Measurements from ENCODE around the gene MAP4K4.
A peak's percentile ranks its signal among the peaks of the same experiment; 100 is the strongest.

The MAP4K4 gene

DNA sequence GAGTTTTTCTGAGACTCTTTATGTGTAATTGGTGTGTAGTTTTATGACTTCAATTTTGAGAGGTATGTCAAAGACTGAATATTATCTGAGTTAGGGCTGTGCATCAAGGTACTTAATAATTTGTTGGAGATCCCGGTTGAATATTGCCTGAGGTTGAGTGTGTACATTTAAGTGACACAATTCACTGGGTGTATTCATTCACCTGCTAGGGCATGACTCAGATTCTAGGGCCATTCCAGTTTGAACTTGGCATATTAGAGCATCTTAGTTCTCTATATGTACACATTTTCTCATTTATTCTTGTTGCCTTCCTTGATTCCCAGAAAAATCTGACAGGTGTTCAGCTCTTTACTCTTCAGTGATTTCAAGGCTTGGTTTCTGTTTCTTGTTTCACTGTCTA lies 12.5 kb downstream of the MAP4K4 start:
- H3K4me3 ChIP-seq (ENCODE audit: low read depth, low read length), result no peak overlapping the region
- DNase-seq (ENCODE audit: low read depth), result no peak
- in situ Hi-C loops (cut with HindIII; ENCODE audit: low sequenced_read_pairs), result no loop called here
- TF ChIP-seq, protein P1, sequence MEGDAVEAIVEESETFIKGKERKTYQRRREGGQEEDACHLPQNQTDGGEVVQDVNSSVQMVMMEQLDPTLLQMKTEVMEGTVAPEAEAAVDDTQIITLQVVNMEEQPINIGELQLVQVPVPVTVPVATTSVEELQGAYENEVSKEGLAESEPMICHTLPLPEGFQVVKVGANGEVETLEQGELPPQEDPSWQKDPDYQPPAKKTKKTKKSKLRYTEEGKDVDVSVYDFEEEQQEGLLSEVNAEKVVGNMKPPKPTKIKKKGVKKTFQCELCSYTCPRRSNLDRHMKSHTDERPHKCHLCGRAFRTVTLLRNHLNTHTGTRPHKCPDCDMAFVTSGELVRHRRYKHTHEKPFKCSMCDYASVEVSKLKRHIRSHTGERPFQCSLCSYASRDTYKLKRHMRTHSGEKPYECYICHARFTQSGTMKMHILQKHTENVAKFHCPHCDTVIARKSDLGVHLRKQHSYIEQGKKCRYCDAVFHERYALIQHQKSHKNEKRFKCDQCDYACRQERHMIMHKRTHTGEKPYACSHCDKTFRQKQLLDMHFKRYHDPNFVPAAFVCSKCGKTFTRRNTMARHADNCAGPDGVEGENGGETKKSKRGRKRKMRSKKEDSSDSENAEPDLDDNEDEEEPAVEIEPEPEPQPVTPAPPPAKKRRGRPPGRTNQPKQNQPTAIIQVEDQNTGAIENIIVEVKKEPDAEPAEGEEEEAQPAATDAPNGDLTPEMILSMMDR (IDR thresholded peaks at IDR 0.05; ENCODE audit: low read depth, low read length, missing control alignments), result no peak

DNA sequence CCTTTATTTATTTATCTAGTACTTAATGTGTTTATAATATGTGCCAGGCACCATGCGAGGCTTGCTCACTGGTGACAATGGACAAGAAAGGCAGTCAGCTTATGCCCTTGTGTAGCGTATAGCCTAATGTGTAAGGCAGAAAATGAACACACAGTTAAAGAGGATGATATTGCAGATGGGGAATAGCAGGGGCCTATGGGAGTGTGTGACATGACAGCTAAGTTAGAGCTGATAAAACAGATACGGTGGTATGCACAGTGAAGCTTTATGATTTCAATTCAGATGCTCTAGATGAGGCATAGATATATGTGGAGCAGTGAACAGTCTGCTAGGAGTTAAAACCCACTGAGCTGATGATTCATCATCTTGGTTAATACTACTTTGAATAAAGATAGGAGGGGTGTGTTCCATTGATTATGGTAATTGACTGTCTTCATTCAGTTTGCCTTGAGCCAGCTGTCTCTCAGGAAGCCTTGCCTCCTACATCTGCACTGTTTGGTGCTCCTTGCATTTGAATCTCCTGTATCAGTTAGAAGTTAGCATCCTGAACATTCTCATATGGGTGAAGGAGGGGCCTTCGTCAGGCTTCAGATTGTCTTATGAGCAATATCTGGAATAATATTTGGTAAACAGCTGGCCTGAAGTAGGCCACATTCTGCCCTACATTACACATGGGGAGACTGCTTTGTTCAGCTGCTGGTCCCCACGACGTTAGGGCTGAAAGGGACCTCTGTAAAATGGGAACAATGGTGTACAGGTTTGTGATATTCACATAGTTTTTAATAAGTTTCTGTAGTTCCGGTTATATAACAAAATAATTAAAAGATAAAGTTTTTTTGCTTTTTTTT lies 13.2 kb downstream of the MAP4K4 start:
- H3K4me3 ChIP-seq (ENCODE audit: low read depth, low read length), result no peak overlapping the region
- in situ Hi-C loops (cut with HindIII; ENCODE audit: low sequenced_read_pairs), result no loop called here
- TF ChIP-seq, protein P1 (IDR thresholded peaks at IDR 0.05; ENCODE audit: low read depth, low read length, missing control alignments), result no peak
- DNase-seq (ENCODE audit: low read depth), result peak; percentile 16

DNA sequence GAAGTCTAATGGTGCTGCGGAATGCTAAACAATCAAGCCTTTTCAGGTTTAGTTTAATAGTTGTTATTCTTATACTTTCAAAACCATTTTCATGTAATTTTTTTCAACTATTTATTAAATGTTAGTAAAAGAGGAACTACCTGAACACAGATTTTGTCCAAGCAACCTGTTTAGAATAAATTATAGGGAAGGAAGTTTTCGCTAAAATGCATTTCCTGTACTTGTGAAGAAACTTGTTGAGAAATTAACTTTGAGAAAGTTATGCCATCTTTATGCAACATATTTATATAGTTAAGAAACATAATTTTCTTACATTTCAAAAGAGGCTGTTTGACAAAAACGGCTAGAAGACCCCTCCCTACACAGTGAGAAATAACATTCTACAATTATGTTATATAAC lies 16.6 kb downstream of the MAP4K4 start:
- no peak overlapping the region for H3K4me3 ChIP-seq (ENCODE audit: low read depth, low read length)
- TF ChIP-seq, protein P1 (IDR thresholded peaks at IDR 0.05; ENCODE audit: low read depth, low read length, missing control alignments), result no peak
- in situ Hi-C loops (cut with HindIII; ENCODE audit: low sequenced_read_pairs), result no loop called here
- no peak for DNase-seq (ENCODE audit: low read depth)

DNA sequence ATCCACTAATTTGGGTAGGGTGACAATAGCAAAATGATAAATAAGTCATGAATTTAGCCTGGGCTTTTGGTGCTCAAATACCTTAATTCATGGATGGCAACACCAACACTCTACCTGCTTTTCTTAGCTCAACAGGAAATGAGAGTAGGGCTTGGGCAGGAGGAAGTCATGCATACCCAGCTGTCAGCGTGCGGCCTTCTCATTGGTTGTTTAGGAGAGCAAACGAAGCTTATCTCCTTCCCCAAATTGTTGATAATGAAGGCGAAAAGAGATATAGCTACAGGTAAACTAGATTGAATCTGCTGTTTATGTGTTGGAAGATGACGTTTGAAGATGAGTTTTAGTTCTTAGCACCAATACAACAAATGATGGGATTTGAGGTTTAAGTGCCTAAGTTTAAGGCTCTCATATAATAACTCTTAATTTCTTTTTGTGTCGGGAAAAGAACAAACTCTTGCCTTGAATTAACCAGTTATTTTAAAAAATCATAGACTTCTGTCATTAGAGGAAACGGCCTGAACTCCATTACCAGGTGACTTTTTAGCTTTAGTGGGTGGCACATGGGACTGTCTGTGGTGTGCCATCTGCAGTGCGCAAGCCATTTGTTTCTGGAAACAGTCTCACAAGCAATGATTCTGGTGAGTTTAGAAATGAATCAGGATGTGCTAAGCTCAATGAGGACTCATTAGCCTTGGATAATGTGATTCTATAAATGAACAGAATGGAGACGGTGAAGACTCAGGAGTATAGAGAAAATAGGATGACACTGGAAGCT lies 19.8 kb downstream of the MAP4K4 start:
- no peak overlapping the region for H3K4me3 ChIP-seq (ENCODE audit: low read depth, low read length)
- TF ChIP-seq, protein P1 (IDR thresholded peaks at IDR 0.05; ENCODE audit: low read depth, low read length, missing control alignments), result no peak
- DNase-seq (ENCODE audit: low read depth), result no peak
- in situ Hi-C loops (cut with HindIII; ENCODE audit: low sequenced_read_pairs), result no loop called here

DNA sequence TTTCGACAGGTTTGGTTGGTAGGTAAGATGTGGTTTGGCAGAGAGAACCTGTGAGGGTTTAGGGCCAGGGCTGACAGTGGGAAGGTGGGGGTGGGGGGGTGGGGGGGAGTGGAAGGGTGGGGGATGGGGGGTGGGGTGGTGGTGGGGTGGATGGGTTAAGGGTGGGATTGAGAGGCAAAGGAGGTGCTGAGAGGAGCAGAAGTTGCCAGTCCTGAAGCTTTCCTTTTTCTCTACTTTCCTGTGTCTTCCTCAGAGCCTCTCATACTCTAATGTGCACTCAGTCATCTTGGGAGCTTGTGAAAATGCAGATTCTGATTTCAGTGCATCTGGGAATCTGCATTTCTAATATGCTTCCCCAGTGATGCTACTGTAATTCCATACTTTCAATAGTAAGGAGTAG lies 21.0 kb downstream of the MAP4K4 start:
- no peak overlapping the region for H3K4me3 ChIP-seq (ENCODE audit: low read depth, low read length)
- in situ Hi-C loops (cut with HindIII; ENCODE audit: low sequenced_read_pairs), result no loop called here
- DNase-seq (ENCODE audit: low read depth), result no peak
- TF ChIP-seq, protein P1 (IDR thresholded peaks at IDR 0.05; ENCODE audit: low read depth, low read length, missing control alignments), result no peak

DNA sequence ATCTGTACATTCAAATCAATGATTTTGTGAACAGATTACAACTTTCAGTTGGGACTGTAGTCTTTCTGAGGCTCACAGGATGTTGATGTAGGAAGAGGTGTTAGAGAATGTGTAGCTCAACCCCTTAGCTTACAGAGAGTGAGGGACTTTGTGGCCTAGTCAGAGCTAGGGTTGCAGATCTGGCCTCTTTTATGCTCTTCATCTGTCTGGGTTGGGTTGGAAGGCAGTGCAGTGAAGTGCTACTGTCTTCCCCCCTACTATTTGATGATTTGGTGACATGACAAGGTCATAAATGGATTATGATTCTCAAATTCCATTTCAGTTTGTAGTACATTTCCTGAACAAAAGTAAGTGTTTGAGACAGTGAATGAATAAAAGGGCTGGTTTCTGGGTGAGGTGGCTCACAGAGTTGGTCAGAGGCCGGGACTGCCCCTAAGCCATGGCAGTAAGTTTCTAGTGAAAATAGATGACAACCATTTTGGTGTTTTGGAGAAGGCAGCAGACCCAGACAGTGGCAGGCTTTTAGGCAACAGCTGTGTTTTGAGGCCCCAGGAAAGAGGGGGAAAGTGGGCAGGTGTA lies 21.6 kb downstream of the MAP4K4 start:
- in situ Hi-C loops (cut with HindIII; ENCODE audit: low sequenced_read_pairs), result no loop called here
- no peak for DNase-seq (ENCODE audit: low read depth)
- no peak overlapping the region for H3K4me3 ChIP-seq (ENCODE audit: low read depth, low read length)
- TF ChIP-seq, protein P1 (IDR thresholded peaks at IDR 0.05; ENCODE audit: low read depth, low read length, missing control alignments), result no peak

All from astrocyte of the cerebellum (primary cell).